GM19395 (cell line): ENCODE data around the gene GCK.

ENCODE experiments used
- ATAC-seq: cut with Tn5 transposase; IDR thresholded peaks from one replicate; pipeline ENCODE4 v1.9.1; 2021; ENCODE audit warnings: mild to moderate bottlenecking, moderate library complexity; ENCODE audit not compliant: unreplicated experiment

GCK gene

GRCh38 chr7:44189286-44189992 lies at the start of gene GCK:
GCK (minus strand) TSS chr7:44189439; CDS start chr7:44188953, 486 bp downstream.
- ATAC-seq = no peak

GRCh38 chr7:44238116-44238695 lies 49.0 kb upstream of the GCK start:
- no peak for ATAC-seq

- no peak for ATAC-seq
These were observed 48.5 kb upstream of the GCK start for GRCh38 chr7:44237696-44238095.

GRCh38 chr7:44236333-44236728 lies 47.1 kb upstream of the GCK start:
- no peak for ATAC-seq

GRCh38 chr7:44235582-44236332 lies 46.5 kb upstream of the GCK start:
- ATAC-seq = no peak

GRCh38 chr7:44235066-44235465 lies 45.8 kb upstream of the GCK start:
- ATAC-seq = no peak

GRCh38 chr7:44232901-44233715 lies 43.9 kb upstream of the GCK start:
- ATAC-seq = no peak

GRCh38 chr7:44232396-44232795 lies 43.2 kb upstream of the GCK start:
- ATAC-seq = no peak

GRCh38 chr7:44231088-44231487 lies 41.8 kb upstream of the GCK start:
- ATAC-seq = no peak

- no peak for ATAC-seq
These were observed 41.0 kb upstream of the GCK start for GRCh38 chr7:44230286-44230685.

GRCh38 chr7:44229546-44230105 lies 40.4 kb upstream of the GCK start:
- ATAC-seq = no peak

- ATAC-seq = no peak
These were observed 39.5 kb upstream of the GCK start for GRCh38 chr7:44228571-44229350.

- no peak for ATAC-seq
These were observed 38.7 kb upstream of the GCK start for GRCh38 chr7:44227911-44228310.

- ATAC-seq = no peak
These were observed 37.1 kb upstream of the GCK start for GRCh38 chr7:44226396-44226753.

GRCh38 chr7:44225566-44226395 lies 36.5 kb upstream of the GCK start:
- no peak for ATAC-seq

- ATAC-seq = no peak
These were observed 35.8 kb upstream of the GCK start for GRCh38 chr7:44224974-44225565.

- no peak for ATAC-seq
These were observed 35.1 kb upstream of the GCK start for GRCh38 chr7:44224080-44224973.
